PC-9 (cell line): ENCODE measurements around the gene OLR1. TPM values are rescaled to one million over a fixed set of nuclear protein-coding genes. Genes with fewer than 3 reads are reported as not detected.
"Not testable (repeated sequence)": the region's sequence is repeated elsewhere in the genome, so short reads cannot be mapped to it uniquely, and the experiment has no call there.

ENCODE experiments used
- BruUV-seq: library from RNA; stranded (reverse); fragments of 400-500 nt; replicated peaks from 2 replicates; lab custom pipeline; 2021; lab: Mats Ljungman, UMichigan
- CTCF ChIA-PET: fragments of 300-600 bp; sonication (Branson Sonifier 250); formaldehyde crosslinking; loops from one replicate; lab custom pipeline; 2022; ENCODE audit warnings: antibody characterized with exemption; lab: Charles Lee
- POLR2A ChIA-PET: fragments of 300-600 bp; sonication (Branson Sonifier 250); formaldehyde crosslinking; loops from one replicate; lab custom pipeline; 2022; ENCODE audit warnings: antibody characterized with exemption; ENCODE audit not compliant: unreplicated experiment; lab: Charles Lee
- DNase-seq, 2 experiments: peaks; one replicate each; pipeline versions ENCODE4 v3.0.0 to v3.0.0-alpha.2; 2015 to 2022; ENCODE audit warnings: mixed read lengths in 1 of 2
- H2AFZ ChIP-seq: fragments of 200-600 bp; sonication (generic); 2 replicates; pipeline ENCODE4 v1.8.1; 2017; ENCODE audit warnings: antibody characterized with exemption
- H3F3A ChIP-seq: fragments of 200-600 bp; sonication (generic); 2 replicates; pipeline ENCODE4 v1.8.1; 2017; ENCODE audit warnings: antibody characterized with exemption, mild to moderate bottlenecking, low read depth; ENCODE audit not compliant: insufficient read depth
- H3K27ac ChIP-seq: fragments of 200-600 bp; sonication (generic); 2 replicates; pipeline ENCODE4 v1.6.1; 2016; ENCODE audit warnings: mixed run types
- H3K27me3 ChIP-seq: fragments of 200-600 bp; sonication (generic); 2 replicates; pipeline ENCODE4 v1.6.1; 2016; ENCODE audit warnings: low read depth, mixed run types; ENCODE audit not compliant: insufficient read depth
- H3K36me3 ChIP-seq: fragments of 200-600 bp; sonication (generic); 2 replicates; pipeline ENCODE4 v1.6.1; 2016; ENCODE audit warnings: low read depth, mixed run types
- H3K4me1 ChIP-seq: fragments of 200-600 bp; sonication (generic); replicated peaks from 2 replicates; pipeline ENCODE4 v1.6.1; 2016; ENCODE audit warnings: mixed run types; ENCODE audit not compliant: insufficient read depth
- H3K4me2 ChIP-seq: fragments of 200-600 bp; sonication (generic); 2 replicates; pipeline ENCODE4 v1.6.1; 2017; ENCODE audit warnings: mixed run types
- H3K4me3 ChIP-seq: fragments of 200-600 bp; sonication (generic); 2 replicates; pipeline ENCODE4 v1.6.1; 2016; ENCODE audit warnings: mixed run types
- H3K79me2 ChIP-seq: fragments of 200-600 bp; sonication (generic); 2 replicates; pipeline ENCODE4 v1.6.1; 2017; ENCODE audit warnings: low read depth, mixed run types
- H3K9me2 ChIP-seq: fragments of 200-600 bp; sonication (generic); 2 replicates; pipeline ENCODE4 v1.8.1; 2017; ENCODE audit warnings: mild to moderate bottlenecking; ENCODE audit not compliant: insufficient read depth
- H3K9me3 ChIP-seq: fragments of 200-600 bp; sonication (generic); 2 replicates; pipeline ENCODE4 v1.8.1; 2016; ENCODE audit warnings: low read depth; ENCODE audit not compliant: insufficient read depth
- H4K20me1 ChIP-seq: fragments of 200-600 bp; sonication (generic); 2 replicates; pipeline ENCODE4 v1.8.1; 2017; ENCODE audit not compliant: insufficient read depth
- EZH2 ChIP-seq: fragments of 200-600 bp; sonication (generic); IDR thresholded peaks from 2 replicates; pipeline ENCODE4 v1.8.0; 2017; ENCODE audit warnings: antibody characterized with exemption, low read depth
- intact Hi-C: fragments of 100-400 bp; cut with micrococcal nuclease; formaldehyde crosslinking; loops from one replicate; pipeline ENCODE4 v1.10.0; 2022; ENCODE audit not compliant: unreplicated experiment
- total RNA-seq: library from RNA; stranded (reverse); gene quantifications from 2 replicates; pipeline ENCODE4 v1.2.3, GENCODE V29; 2021
- TF ChIP-seq, protein P1 (sequence below): fragments of 200-600 bp; sonication (generic); conservative IDR thresholded peaks from 2 replicates; pipeline ENCODE4 v1.6.1; 2017; ENCODE audit warnings: mixed run types, antibody characterized with exemption, mild to moderate bottlenecking, moderate library complexity

OLR1 gene
- total RNA-seq, 1 experiment from 2014 or later = 22.4 TPM

DNA sequence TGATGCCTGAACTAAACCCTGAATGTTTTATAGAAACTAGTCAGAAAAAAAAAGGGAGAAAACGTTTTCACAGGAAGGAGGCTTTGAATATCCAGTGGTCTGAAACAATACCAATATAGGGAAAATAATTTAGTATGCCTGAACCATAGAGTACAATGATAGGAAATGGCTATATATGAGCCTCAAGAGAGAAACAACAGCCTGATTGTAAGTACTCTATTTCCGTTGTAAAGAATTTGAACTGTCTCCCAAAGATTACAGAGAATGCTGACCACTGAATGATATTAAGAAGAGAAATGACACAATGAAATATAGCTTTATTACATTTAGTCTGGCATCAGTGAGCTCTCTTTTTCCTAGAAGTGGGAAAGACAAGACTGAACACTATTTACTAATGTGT lies 35.2 kb upstream of the OLR1 start:
- Histone ChIP-seq H4K20me1 (no peaks in the 10 kb centered on the region), H2AFZ (no peak overlapping the region), H3K4me3 (no peak overlapping the region), H3F3A (peaks cover 33% of the 10 kb centered on the region), H3K36me3 (no peaks in the 10 kb centered on the region), H3K27me3 (no peaks in the 10 kb centered on the region), H3K4me1 (peaks cover 22% of the 10 kb centered on the region), H3K27ac (no peak overlapping the region), H3K79me2 (no peaks in the 10 kb centered on the region), H3K4me2 (no peak overlapping the region), H3K9me3 (no peaks in the 10 kb centered on the region), H3K9me2 (no peaks in the 10 kb centered on the region)
- TF ChIP-seq, protein P1, sequence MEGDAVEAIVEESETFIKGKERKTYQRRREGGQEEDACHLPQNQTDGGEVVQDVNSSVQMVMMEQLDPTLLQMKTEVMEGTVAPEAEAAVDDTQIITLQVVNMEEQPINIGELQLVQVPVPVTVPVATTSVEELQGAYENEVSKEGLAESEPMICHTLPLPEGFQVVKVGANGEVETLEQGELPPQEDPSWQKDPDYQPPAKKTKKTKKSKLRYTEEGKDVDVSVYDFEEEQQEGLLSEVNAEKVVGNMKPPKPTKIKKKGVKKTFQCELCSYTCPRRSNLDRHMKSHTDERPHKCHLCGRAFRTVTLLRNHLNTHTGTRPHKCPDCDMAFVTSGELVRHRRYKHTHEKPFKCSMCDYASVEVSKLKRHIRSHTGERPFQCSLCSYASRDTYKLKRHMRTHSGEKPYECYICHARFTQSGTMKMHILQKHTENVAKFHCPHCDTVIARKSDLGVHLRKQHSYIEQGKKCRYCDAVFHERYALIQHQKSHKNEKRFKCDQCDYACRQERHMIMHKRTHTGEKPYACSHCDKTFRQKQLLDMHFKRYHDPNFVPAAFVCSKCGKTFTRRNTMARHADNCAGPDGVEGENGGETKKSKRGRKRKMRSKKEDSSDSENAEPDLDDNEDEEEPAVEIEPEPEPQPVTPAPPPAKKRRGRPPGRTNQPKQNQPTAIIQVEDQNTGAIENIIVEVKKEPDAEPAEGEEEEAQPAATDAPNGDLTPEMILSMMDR = no peak
- no peak for TF ChIP-seq EZH2
- no TSS peak for BruUV-seq
- CTCF ChIA-PET = interaction anchor here (0.5 kb wide), 1 partner anchor 297 kb away, joined by 5 read pairs; no protein-coding TSS in a partner anchor
- POLR2A ChIA-PET = no interaction called here
- no peak for DNase-seq
- intact Hi-C loops = no loop called here

DNA sequence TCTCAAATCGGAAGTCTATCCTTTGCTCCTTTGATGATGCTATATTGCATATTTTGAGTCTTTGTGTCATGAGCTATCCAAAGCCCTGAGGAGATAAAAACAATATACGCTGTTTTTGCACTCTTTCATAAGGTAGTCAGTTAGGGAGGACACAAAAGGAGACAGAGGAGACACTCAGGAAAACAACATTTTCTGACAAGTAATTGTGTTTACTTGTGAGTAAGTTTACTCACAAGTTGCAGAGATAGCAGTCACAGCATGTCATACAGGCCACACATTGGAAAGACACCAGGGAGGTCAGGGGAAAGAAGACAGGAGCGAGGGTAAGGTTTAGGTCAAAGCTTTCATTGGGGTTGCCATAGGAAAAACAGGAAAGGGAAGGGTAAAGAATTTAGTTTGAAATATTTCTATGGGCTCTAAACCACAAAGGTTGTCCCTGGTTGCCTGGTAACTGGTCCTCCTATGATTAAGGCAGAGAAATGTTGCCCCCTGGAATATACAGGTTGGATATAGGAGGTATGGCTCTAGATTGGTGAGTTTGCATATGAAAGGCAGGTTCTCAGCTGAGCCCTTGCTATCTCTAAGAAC lies 33.4 kb upstream of the OLR1 start:
- H3K27me3 ChIP-seq = no peaks in the 10 kb centered on the region
- H3K36me3 ChIP-seq = no peaks in the 10 kb centered on the region
- peak overlapping the region; percentile 62 for H3K4me2 ChIP-seq
- TF ChIP-seq, protein P1 = no peak
- TF ChIP-seq EZH2 = no peak
- peaks cover 22% of the 10 kb centered on the region for H3K4me1 ChIP-seq
- H3K9me3 ChIP-seq = no peaks in the 10 kb centered on the region
- BruUV-seq = no TSS peak
- peaks cover 21% of the 10 kb centered on the region for H3F3A ChIP-seq
- H3K79me2 ChIP-seq = no peaks in the 10 kb centered on the region
- ChIA-PET CTCF (interaction anchor here (1.7 kb wide), 1 partner anchor 15 kb away, joined by 6 read pairs; no protein-coding TSS in a partner anchor), POLR2A (interaction anchor here (0.6 to 0.9 kb wide), 6 partner anchors 9 to 197 kb away, joined by 3 to 7 read pairs (median 4); no protein-coding TSS in a partner anchor)
- intact Hi-C loops = loop anchor here (1.0 kb wide), 1 partner anchor 13 kb away; no protein-coding TSS in a partner anchor
- peak overlapping the region; percentile 73 for H3K27ac ChIP-seq
- no peaks in the 10 kb centered on the region for H4K20me1 ChIP-seq
- peak overlapping the region; percentile 37; the same call in 1 of the 2 replicates for H2AFZ ChIP-seq
- H3K9me2 ChIP-seq = no peaks in the 10 kb centered on the region
- DNase-seq = peak; percentile 58 to 88
- peak overlapping the region; percentile 3; the same call in 1 of the 2 replicates for H3K4me3 ChIP-seq

DNA sequence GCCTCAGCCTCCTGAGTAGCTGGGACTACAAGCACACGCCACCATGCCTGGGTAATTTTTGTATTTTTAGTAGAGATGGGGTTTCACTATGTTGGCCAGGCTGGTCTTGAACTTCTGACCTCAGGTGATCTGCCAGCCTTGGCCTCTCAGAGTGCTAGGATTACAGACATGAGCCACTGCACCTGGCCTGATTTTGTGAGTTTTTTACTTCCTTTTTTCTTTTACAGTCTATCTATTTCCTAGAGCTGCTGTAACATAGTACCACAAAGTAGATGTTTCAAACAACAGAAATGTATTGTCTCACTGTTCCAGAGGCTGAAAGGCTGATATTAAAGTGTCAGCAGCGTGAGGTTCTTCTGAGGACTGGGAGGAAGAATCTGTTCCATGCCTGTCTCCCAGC lies 32.6 kb upstream of the OLR1 start:
- Histone ChIP-seq H3K4me2 (peak overlapping the region; percentile 62), H3K4me1 (peaks cover 22% of the 10 kb centered on the region), H3K27ac (peak overlapping the region; percentile 73), H3F3A (peaks cover 21% of the 10 kb centered on the region)
- H3K27me3 ChIP-seq, H3K4me3 ChIP-seq, H3K9me2 ChIP-seq, H2AFZ ChIP-seq, intact Hi-C loops, DNase-seq, H4K20me1 ChIP-seq, H3K36me3 ChIP-seq, H3K79me2 ChIP-seq, H3K9me3 ChIP-seq: not testable (repeated sequence)
- TSS peak; percentile 87 for BruUV-seq
- POLR2A ChIA-PET = interaction anchor here (0.6 to 0.9 kb wide), 3 partner anchors 10 to 51 kb away, joined by 3 to 5 read pairs (median 3); no protein-coding TSS in a partner anchor
- CTCF ChIA-PET = interaction anchor here (1.7 kb wide), 1 partner anchor 15 kb away, joined by 6 read pairs; no protein-coding TSS in a partner anchor
